GM19351 (cell line): ENCODE data around the gene LDAH.
"Not testable (repeated sequence)": the region's sequence is repeated elsewhere in the genome, so short reads cannot be mapped to it uniquely, and the experiment has no call there.

Source experiments
- ATAC-seq: cut with Tn5 transposase; IDR thresholded peaks from one replicate; pipeline ENCODE4 v1.9.1; 2021; ENCODE audit warnings: mild to moderate bottlenecking, moderate library complexity; ENCODE audit not compliant: unreplicated experiment

The LDAH gene

GRCh38 chr2:20724500-20725053, 98.3 kb downstream of the LDAH start:
- no peak for ATAC-seq

- ATAC-seq: no peak
Observed at GRCh38 chr2:20723543-20723942, 99.4 kb downstream of the LDAH start.

GRCh38 chr2:20722592-20723240, 100.2 kb downstream of the LDAH start:
- no peak for ATAC-seq

GRCh38 chr2:20717641-20718040, 105.3 kb downstream of the LDAH start:
- ATAC-seq: no peak

- not testable (repeated sequence) for ATAC-seq
Observed at GRCh38 chr2:20716164-20716563, 106.7 kb downstream of the LDAH start.

GRCh38 chr2:20714412-20714811, 108.5 kb downstream of the LDAH start:
- not testable (repeated sequence) for ATAC-seq

GRCh38 chr2:20713585-20713984, 109.3 kb downstream of the LDAH start:
- ATAC-seq: not testable (repeated sequence)

- not testable (repeated sequence) for ATAC-seq
Observed at GRCh38 chr2:20711641-20712040, 111.3 kb downstream of the LDAH start.

- no peak for ATAC-seq
Observed at GRCh38 chr2:20707601-20708000, 115.3 kb downstream of the LDAH start.

GRCh38 chr2:20706786-20707185, 116.1 kb downstream of the LDAH start:
- ATAC-seq: no peak

GRCh38 chr2:20706217-20706616, 116.7 kb downstream of the LDAH start:
- no peak for ATAC-seq

GRCh38 chr2:20704886-20705285, 118.0 kb downstream of the LDAH start:
- ATAC-seq: no peak

GRCh38 chr2:20702563-20702962, 120.3 kb downstream of the LDAH start:
- ATAC-seq: no peak

- no peak for ATAC-seq
Observed at GRCh38 chr2:20698916-20699613, 123.8 kb downstream of the LDAH start.

- ATAC-seq: no peak
Observed at GRCh38 chr2:20697322-20697934, 125.5 kb downstream of the LDAH start.

- no peak for ATAC-seq
Observed at GRCh38 chr2:20696366-20696765, 126.5 kb downstream of the LDAH start.

- ATAC-seq: no peak
Observed at GRCh38 chr2:20693317-20693716, 129.6 kb downstream of the LDAH start.

GRCh38 chr2:20692081-20692480, 130.8 kb downstream of the LDAH start:
- ATAC-seq: no peak

- no peak for ATAC-seq
Observed at GRCh38 chr2:20691076-20691734, 131.7 kb downstream of the LDAH start.

- ATAC-seq: no peak
Observed at GRCh38 chr2:20689428-20690264, 133.3 kb downstream of the LDAH start.
